ENCODE measurements around the gene MIOX.
A peak's percentile ranks its signal among the peaks of the same experiment; 100 is the strongest.
"Not testable (repeated sequence)": the region's sequence is repeated elsewhere in the genome, so short reads cannot be mapped to it uniquely, and the experiment has no call there.

Gene MIOX

DNA sequence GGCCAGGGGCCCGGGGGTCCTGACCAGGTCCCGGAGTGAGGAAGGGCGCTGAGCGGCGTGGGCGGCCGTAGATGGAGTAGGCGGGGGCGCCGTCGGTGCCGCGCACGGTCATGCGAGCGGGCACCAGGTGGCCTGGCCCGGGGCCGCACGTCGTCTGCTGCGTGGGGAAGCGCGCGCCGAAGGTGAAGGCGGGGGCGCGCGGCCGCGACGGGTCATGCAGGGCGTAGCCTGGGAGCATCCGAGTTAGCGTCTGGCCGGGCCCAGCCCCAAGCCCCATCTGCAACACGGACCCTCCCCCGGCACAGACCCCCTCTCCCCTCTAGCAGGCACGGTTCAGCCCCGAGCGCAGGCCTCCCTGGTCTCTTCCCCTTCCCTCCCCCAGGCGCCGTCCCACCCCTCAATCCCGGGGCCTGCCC lies 44.9 kb downstream of the MIOX start:
- no peak for DNase-seq

DNA sequence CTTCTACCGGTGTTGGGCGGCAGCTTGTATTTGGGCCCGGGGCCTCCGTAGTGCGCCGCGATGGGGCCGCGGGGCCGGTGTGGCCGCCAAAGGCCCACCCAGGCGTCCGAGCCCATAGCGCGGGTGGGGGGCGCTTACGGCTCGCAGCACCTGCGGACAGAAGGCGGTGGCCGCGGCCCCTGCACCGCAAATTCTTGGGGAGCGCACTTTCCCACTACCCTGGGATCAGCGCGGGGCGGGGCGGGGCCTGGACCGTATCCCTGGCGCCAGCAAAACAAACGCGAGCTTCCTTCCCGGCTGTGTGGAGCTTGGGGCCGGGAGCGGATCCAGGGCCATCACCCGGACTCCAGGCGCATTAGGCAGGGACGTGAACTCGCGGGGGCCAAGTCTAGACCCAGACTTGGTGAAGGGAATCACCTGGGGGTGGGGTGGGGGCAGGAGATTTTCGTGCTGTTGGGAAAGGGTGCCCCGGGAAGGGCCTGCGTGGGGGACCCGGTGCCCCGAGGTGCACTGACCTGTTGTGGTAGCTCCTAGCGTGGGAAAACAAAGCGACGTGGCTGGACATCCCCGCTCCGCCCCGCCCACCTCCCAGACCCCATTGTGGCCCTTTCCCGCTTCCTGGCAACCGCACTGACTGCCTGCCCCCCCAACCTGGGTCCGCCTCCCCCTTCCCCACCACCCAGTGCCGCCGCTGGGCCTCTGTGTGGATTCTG lies 45.5 kb downstream of the MIOX start:
- DNase-seq, result peak; percentile 49

DNA sequence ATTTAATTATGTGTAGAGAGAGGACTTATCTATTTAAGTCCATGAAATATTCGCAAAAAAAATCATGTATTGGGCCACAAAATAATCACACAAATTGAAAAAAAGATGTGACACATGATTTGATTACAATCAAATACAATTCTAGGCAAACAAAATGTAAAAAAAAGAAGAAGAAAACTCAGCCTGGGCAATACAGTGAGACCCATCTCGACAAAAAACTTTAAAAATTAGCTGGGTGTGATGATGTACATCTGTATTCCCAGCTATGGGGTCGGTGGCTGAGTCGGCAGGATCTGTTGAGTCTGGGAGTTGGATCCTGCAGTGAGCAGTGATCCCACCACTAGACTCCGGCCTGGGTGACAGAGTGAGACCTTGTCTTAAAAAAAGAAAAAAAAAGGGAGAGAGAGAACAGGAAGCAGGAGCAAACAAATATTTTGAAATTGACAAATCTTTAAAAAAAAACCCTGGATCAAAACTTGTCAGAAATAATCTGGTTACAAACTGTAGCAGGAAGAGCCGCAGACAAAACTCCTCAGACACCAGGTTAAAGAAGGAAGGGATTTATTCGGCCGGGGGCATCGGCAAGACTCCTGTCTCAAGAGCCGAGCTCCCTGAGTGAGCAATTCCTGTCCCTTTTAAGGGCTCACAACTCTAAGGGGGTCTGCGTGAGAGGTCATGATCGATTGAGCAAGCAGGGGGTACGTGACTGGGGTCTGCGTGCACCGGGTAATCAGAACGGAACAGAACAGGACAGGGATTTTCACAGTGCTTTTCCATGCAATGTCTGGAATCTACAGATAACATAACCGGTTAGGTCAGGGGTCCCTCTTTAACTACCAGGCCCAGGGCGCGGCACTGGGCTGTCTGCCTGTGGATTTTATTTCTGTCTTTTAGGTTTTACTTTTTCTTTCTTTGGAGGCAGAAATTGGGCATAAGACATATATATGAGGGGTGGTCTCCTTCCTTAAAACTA lies 46.5 kb downstream of the MIOX start:
- no peak for DNase-seq

DNA sequence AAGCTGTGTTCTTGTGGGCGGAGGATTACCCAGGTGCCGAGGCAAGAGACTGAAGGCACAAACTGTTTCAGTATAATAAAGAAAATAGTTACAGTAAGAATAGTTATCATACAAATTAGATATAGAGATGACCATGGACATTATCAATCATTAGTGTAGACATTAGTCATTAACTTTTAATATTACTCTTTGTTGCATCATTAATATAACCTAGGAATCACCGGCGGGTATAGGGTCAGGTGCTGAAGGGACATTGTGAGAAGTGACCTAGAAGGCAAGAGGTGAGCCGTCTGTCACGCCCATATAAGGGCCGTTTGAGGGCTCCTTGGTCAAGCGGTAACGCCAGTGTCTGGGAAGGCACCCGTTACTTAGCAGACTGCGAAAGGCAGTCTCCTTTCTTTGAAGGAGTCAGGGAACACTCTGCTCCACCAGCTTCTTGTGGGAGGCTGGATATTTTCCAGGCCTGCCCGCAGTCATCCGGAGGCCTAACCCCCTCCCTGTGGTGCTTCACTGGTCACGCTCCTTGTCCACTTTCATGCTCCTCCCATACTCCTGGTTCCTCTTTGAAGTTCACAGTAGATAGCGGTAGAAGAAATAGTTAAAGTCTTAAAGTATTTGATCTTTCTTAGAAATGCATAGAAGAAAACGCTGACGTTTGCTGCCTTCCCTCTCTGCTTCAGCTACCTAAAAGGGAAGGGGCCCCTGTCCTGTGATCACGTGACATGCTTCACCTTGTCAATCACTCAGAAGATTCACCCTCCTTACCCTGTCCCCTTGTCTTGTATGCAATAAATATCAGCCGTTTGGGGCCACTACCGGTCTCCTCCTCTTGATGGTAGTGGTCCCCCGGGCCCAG lies 47.4 kb downstream of the MIOX start:
- not testable (repeated sequence) for DNase-seq

DNA sequence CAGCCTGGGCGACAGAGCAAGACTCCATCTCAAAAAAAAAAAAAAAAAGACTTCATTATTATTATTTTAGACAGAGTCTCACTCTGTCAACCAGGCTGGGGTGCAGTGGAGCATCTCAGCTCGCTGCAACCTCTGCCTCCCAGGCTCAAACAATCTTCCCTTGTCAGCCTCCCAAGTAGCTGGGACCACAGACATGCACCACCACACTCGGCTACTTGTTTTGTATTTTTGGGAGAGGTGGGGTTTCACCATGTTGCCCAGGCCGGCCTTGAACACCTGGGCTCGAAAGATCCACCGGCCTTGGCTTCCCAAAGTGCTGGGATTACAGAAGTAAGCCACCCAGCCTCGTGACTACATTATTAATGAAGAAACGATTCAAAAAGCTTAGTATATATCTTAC lies 48.5 kb downstream of the MIOX start:
- no peak for DNase-seq

DNA sequence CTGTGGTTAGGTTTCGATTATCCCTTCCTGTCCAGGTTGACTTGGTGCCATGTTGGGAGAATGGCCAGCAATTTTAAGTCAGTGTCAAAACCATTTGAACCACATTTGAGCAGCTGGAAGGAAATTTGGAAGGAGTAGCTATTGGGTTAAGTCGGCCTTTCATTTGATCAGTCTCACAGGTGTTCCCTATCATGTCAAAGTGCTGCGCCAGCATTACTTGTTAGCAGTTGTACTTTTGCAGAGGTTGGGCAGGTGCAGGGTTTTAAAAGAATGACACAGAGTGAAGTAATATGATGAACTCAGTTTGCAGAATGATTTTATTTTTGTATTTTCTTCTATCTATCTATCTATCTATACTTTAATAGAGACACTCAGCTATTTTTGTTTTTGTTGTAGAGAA lies 49.6 kb downstream of the MIOX start:
- DNase-seq, result no peak

DNA sequence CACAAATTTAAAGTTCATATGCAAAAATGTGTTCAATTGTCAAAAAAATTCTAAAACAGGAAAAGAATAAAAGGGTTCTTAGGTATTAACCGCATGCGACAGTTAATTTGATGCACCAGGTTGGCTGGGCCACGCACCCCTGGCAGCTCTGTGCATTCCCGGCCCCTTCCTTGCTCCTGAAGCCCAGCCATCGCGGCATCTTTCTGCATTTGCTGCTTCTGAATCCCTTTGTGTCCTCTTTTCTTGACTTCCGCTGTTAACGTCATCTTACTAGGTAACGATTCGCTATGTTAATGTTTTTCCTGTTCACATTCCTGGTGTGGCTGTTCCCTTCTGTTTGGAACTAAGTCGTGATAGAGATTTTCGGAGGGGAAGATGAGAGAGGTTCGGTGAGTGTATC lies 51.1 kb downstream of the MIOX start:
- DNase-seq, result no peak

Data from retina (tissue), 1 donor.